ENCODE measurements around the gene TACR2. TPM values are rescaled to one million over a fixed set of nuclear protein-coding genes. Genes with fewer than 3 reads are reported as not detected.
"Not testable (repeated sequence)": the region's sequence is repeated elsewhere in the genome, so short reads cannot be mapped to it uniquely, and the experiment has no call there.

The TACR2 gene
- total and polyA plus RNA-seq, 7 experiments from 2014 or later = 0.44 to 0.47 TPM; not detected in 5

GRCh38 chr10:69451209-69451783 is 34.6 kb upstream of the TACR2 start, which contains the start of gene TSPAN15:
TSS of gene TSPAN15 (plus strand) at chr10:69451465. CDS start at chr10:69451595, 130 bp downstream.
- POLR2A ChIA-PET = interaction anchor here (0.6 kb wide), 1 partner anchor 133 kb away, joined by 3 read pairs; no protein-coding TSS in a partner anchor
- Histone ChIP-seq H3K27me3 (ENCODE audit: control insufficient read depth in 2 of 2, insufficient read depth in 2 of 2, low read length in 2 of 2) (no peaks in the 10 kb centered on the region), H3K36me3 (ENCODE audit: control insufficient read depth in 2 of 3, insufficient read depth in 3 of 3, low read length in 3 of 3) (no peaks in the 10 kb centered on the region), H3K4me1 (ENCODE audit: control insufficient read depth in 2 of 2, insufficient read depth in 2 of 2, low read length in 2 of 2) (peaks cover 0 to 6% of the 10 kb centered on the region in 2 donors), H3K27ac (ENCODE audit: low read depth, low read length) (peak within 1 kb of the TSS; percentile 49), H3K9me3 (ENCODE audit: control insufficient read depth in 2 of 3, low read length in 3 of 3) (no peaks in the 10 kb centered on the region), H3K4me3 (ENCODE audit: low read length) (peak within 1 kb of the TSS; percentile 67)
- peaks cover 13 to 28% (median 22%) of the 10 kb centered on the region in 7 donors for H3K4me1 Mint-ChIP-seq
- H3K27me3 Mint-ChIP-seq = peaks cover 0 to 15% (median 5%) of the 10 kb centered on the region in 5 donors
- H3K27ac Mint-ChIP-seq = peak within 1 kb of the TSS in 5 of 9 donors; percentile 5 to 82 (median 62)
- peaks cover 0 to 4% (median 0%) of the 10 kb centered on the region in 5 donors for H3K36me3 Mint-ChIP-seq
- DNase-seq (peak; percentile 61 to 81 (median 75)), ATAC-seq (peak; percentile 94)
- H3K4me3 Mint-ChIP-seq = peak within 1 kb of the TSS; percentile 80 to 92 (median 87)
- H3K9me3 Mint-ChIP-seq = peaks cover 0 to 1% (median 0%) of the 10 kb centered on the region in 11 donors
- intact Hi-C loops (cut with micrococcal nuclease) = loop anchor here in 1 of 2 donors (1.0 kb wide), 3 partner anchors 25 to 56 kb away; no protein-coding TSS in a partner anchor
- CTCF ChIA-PET = interaction anchor here (0.6 to 1.3 kb wide), 4 partner anchors 20 to 56 kb away, joined by 3 read pairs; no protein-coding TSS in a partner anchor

DNA sequence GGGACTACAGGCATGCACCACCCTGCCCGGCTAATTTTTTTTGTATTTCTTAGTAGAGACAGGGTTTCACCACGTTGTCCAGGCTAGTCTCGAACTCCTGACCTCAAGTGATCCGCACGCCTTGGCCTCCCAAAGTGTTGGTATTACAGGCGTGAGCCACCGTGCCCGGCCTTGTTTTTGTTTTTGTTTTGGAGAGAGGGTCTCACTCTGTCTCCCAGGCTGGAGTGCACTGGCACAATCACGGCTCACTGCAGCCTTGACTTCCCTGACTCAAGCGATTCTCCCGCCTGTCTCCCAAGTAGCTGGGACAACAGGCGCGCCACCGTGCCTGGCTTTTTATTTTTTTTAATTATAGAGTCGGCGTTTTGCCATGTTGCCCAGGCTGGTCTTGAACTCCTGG is 33.7 kb upstream of the TACR2 start:
- H3K27me3 ChIP-seq (ENCODE audit: control insufficient read depth in 2 of 2, insufficient read depth in 2 of 2, low read length in 2 of 2); H3K9me3 ChIP-seq (ENCODE audit: control insufficient read depth in 2 of 3, low read length in 3 of 3); H3K9me3 Mint-ChIP-seq; H3K4me3 ChIP-seq (ENCODE audit: low read length); H3K36me3 ChIP-seq (ENCODE audit: control insufficient read depth in 2 of 3, insufficient read depth in 3 of 3, low read length in 3 of 3); H3K4me1 ChIP-seq (ENCODE audit: control insufficient read depth in 2 of 2, insufficient read depth in 2 of 2, low read length in 2 of 2); H3K27ac Mint-ChIP-seq; H3K36me3 Mint-ChIP-seq; DNase-seq; H3K27ac ChIP-seq (ENCODE audit: low read depth, low read length); ATAC-seq; intact Hi-C loops (cut with micrococcal nuclease): not testable (repeated sequence)
- peak overlapping the region in 7 of 10 donors; percentile 80 to 92 (median 86) for H3K4me3 Mint-ChIP-seq
- POLR2A ChIA-PET = interaction anchor here (0.6 kb wide), 1 partner anchor 13 kb away, joined by 3 read pairs; no protein-coding TSS in a partner anchor
- peaks cover 0 to 14% (median 5%) of the 10 kb centered on the region in 5 donors for H3K27me3 Mint-ChIP-seq
- CTCF ChIA-PET = interaction anchor here (0.9 to 1.3 kb wide), 5 partner anchors 18 to 57 kb away, joined by 3 read pairs; no protein-coding TSS in a partner anchor
- peaks cover 13 to 28% (median 22%) of the 10 kb centered on the region in 7 donors for H3K4me1 Mint-ChIP-seq

DNA sequence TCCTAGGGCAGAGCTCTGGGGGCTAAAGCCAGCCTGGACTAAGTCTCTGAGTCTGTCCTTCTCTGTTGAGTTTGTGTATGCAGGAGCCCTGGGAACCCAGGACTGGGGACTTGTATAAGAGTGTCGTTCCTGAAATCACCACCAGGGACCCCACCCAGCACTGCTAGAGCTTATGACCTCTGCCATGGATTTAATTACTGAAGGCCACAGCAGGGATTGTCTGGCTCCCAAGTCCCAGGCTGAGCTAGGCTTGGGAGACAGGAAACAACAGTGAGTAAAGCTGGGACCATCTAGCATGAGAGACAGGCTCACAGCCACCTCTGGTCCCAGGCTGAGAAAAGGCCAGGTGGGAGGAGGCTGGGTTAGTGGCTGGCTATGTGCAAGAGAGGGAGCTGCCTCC is 33.1 kb upstream of the TACR2 start:
- Histone ChIP-seq H3K4me3 (ENCODE audit: low read length) (no peak overlapping the region), H3K9me3 (ENCODE audit: control insufficient read depth in 2 of 3, low read length in 3 of 3) (no peaks in the 10 kb centered on the region), H3K4me1 (ENCODE audit: control insufficient read depth in 2 of 2, insufficient read depth in 2 of 2, low read length in 2 of 2) (peaks cover 0 to 6% of the 10 kb centered on the region in 2 donors), H3K27me3 (ENCODE audit: control insufficient read depth in 2 of 2, insufficient read depth in 2 of 2, low read length in 2 of 2) (no peaks in the 10 kb centered on the region), H3K36me3 (ENCODE audit: control insufficient read depth in 2 of 3, insufficient read depth in 3 of 3, low read length in 3 of 3) (no peaks in the 10 kb centered on the region), H3K27ac (ENCODE audit: low read depth, low read length) (no peak overlapping the region)
- peak in 8 of 9 donors; percentile 25 to 47 (median 35) for DNase-seq
- peaks cover 13 to 28% (median 22%) of the 10 kb centered on the region in 7 donors for H3K4me1 Mint-ChIP-seq
- H3K36me3 Mint-ChIP-seq = peaks cover 0 to 4% (median 0%) of the 10 kb centered on the region in 5 donors
- CTCF ChIA-PET = interaction anchor here (0.9 to 1.3 kb wide), 4 partner anchors 19 to 43 kb away, joined by 3 read pairs; no protein-coding TSS in a partner anchor
- H3K27me3 Mint-ChIP-seq = peaks cover 0 to 14% (median 5%) of the 10 kb centered on the region in 5 donors
- peak overlapping the region in 8 of 9 donors; percentile 3 to 81 (median 56) for H3K27ac Mint-ChIP-seq
- peak overlapping the region in 5 of 10 donors; percentile 4 to 58 (median 47) for H3K4me3 Mint-ChIP-seq
- ATAC-seq = peak; percentile 62
- intact Hi-C loops (cut with micrococcal nuclease) = loop anchor here in 1 of 2 donors (1.0 kb wide), 1 partner anchor 58 kb away; no protein-coding TSS in a partner anchor
- POLR2A ChIA-PET = no interaction called here
- H3K9me3 Mint-ChIP-seq = peaks cover 0 to 1% (median 0%) of the 10 kb centered on the region in 11 donors

- H3K27ac Mint-ChIP-seq = no peak overlapping the region
- peaks cover 0 to 6% of the 10 kb centered on the region in 2 donors for H3K4me1 ChIP-seq (ENCODE audit: control insufficient read depth in 2 of 2, insufficient read depth in 2 of 2, low read length in 2 of 2)
- DNase-seq = no peak
- peaks cover 0 to 3% (median 0%) of the 10 kb centered on the region in 11 donors for H3K9me3 Mint-ChIP-seq
- H3K27me3 Mint-ChIP-seq = peaks cover 0 to 16% (median 0%) of the 10 kb centered on the region in 5 donors
- H3K27ac ChIP-seq (ENCODE audit: low read depth, low read length) = no peak overlapping the region
- no peaks in the 10 kb centered on the region for H3K9me3 ChIP-seq (ENCODE audit: control insufficient read depth in 2 of 3, low read length in 3 of 3)
- peaks cover 0 to 3% (median 0%) of the 10 kb centered on the region in 5 donors for H3K36me3 Mint-ChIP-seq
- ChIA-PET POLR2A (no interaction called here), CTCF (interaction anchor here (0.6 to 1.4 kb wide), 4 partner anchors 31 to 213 kb away, joined by 3 to 4 read pairs (median 3); no protein-coding TSS in a partner anchor)
- no peaks in the 10 kb centered on the region for H3K27me3 ChIP-seq (ENCODE audit: control insufficient read depth in 2 of 2, insufficient read depth in 2 of 2, low read length in 2 of 2)
- intact Hi-C loops (cut with micrococcal nuclease) = no loop called here
- no peak overlapping the region for H3K4me3 ChIP-seq (ENCODE audit: low read length)
- peaks cover 11 to 17% (median 14%) of the 10 kb centered on the region in 7 donors for H3K4me1 Mint-ChIP-seq
- H3K36me3 ChIP-seq (ENCODE audit: control insufficient read depth in 2 of 3, insufficient read depth in 3 of 3, low read length in 3 of 3) = no peaks in the 10 kb centered on the region
- no peak overlapping the region for H3K4me3 Mint-ChIP-seq
- ATAC-seq = no peak
Observed at GRCh38 chr10:69446650-69447151, 30.0 kb upstream of the TACR2 start.

GRCh38 chr10:69446229-69446628 is 29.5 kb upstream of the TACR2 start:
- H3K36me3 ChIP-seq (ENCODE audit: control insufficient read depth in 2 of 3, insufficient read depth in 3 of 3, low read length in 3 of 3) = no peaks in the 10 kb centered on the region
- intact Hi-C loops (cut with micrococcal nuclease) = no loop called here
- H3K4me1 ChIP-seq (ENCODE audit: control insufficient read depth in 2 of 2, insufficient read depth in 2 of 2, low read length in 2 of 2) = peaks cover 0 to 6% of the 10 kb centered on the region in 2 donors
- H3K4me1 Mint-ChIP-seq = peaks cover 10 to 17% (median 13%) of the 10 kb centered on the region in 7 donors
- H3K27me3 Mint-ChIP-seq = peaks cover 0 to 19% (median 0%) of the 10 kb centered on the region in 5 donors
- no peak overlapping the region for H3K4me3 ChIP-seq (ENCODE audit: low read length)
- H3K27ac Mint-ChIP-seq = peak overlapping the region in 1 of 9 donors; percentile 9
- DNase-seq = no peak
- H3K27me3 ChIP-seq (ENCODE audit: control insufficient read depth in 2 of 2, insufficient read depth in 2 of 2, low read length in 2 of 2) = no peaks in the 10 kb centered on the region
- H3K9me3 Mint-ChIP-seq = peaks cover 0 to 3% (median 0%) of the 10 kb centered on the region in 11 donors
- H3K9me3 ChIP-seq (ENCODE audit: control insufficient read depth in 2 of 3, low read length in 3 of 3) = no peaks in the 10 kb centered on the region
- CTCF ChIA-PET = interaction anchor here (0.6 to 1.4 kb wide), 3 partner anchors 31 to 212 kb away, joined by 3 to 4 read pairs (median 3); no protein-coding TSS in a partner anchor
- no peak for ATAC-seq
- H3K4me3 Mint-ChIP-seq = no peak overlapping the region
- POLR2A ChIA-PET = no interaction called here
- no peak overlapping the region for H3K27ac ChIP-seq (ENCODE audit: low read depth, low read length)
- H3K36me3 Mint-ChIP-seq = peaks cover 0 to 3% (median 0%) of the 10 kb centered on the region in 5 donors

GRCh38 chr10:69445041-69445440 is 28.3 kb upstream of the TACR2 start:
- Histone ChIP-seq H3K27me3 (ENCODE audit: control insufficient read depth in 2 of 2, insufficient read depth in 2 of 2, low read length in 2 of 2) (no peaks in the 10 kb centered on the region), H3K27ac (ENCODE audit: low read depth, low read length) (no peak overlapping the region), H3K4me3 (ENCODE audit: low read length) (no peak overlapping the region), H3K36me3 (ENCODE audit: control insufficient read depth in 2 of 3, insufficient read depth in 3 of 3, low read length in 3 of 3) (no peaks in the 10 kb centered on the region), H3K9me3 (ENCODE audit: control insufficient read depth in 2 of 3, low read length in 3 of 3) (no peaks in the 10 kb centered on the region), H3K4me1 (ENCODE audit: control insufficient read depth in 2 of 2, insufficient read depth in 2 of 2, low read length in 2 of 2) (peaks cover 0 to 6% of the 10 kb centered on the region in 2 donors)
- H3K9me3 Mint-ChIP-seq = peaks cover 0 to 3% (median 0%) of the 10 kb centered on the region in 11 donors
- DNase-seq = no peak
- H3K36me3 Mint-ChIP-seq = peaks cover 0 to 3% (median 0%) of the 10 kb centered on the region in 5 donors
- intact Hi-C loops (cut with micrococcal nuclease) = no loop called here
- ChIA-PET POLR2A (no interaction called here), CTCF (interaction anchor here (0.6 kb wide), 1 partner anchor 464 kb away, joined by 4 read pairs; no protein-coding TSS in a partner anchor)
- no peak overlapping the region for H3K4me3 Mint-ChIP-seq
- H3K4me1 Mint-ChIP-seq = peaks cover 5 to 11% (median 9%) of the 10 kb centered on the region in 7 donors
- ATAC-seq = no peak
- peaks cover 0 to 19% (median 0%) of the 10 kb centered on the region in 5 donors for H3K27me3 Mint-ChIP-seq
- no peak overlapping the region for H3K27ac Mint-ChIP-seq
